ENCODE measurements around the gene SLC4A1.

DNA sequence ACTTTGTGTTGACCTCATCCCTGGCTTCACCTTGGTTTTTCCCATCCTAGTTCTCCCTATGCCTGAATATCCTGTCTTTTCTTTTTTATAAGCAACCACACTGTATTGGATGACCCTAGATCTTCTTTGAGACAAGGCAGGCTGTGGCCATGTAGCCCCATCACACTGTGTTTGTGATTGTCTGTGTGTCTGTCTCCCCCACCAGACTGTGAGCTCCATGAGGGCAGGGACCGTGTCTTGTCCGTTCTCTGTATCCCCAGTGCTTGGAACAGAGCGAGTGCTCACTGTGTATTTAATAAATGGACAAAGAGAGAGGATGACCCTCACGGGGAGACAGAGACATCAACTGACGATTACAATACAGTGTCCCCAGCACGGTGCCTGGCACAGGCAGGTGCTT is 49.6 kb upstream of the SLC4A1 start:
- no peak for TF ChIP-seq CTCF (optimal IDR thresholded peaks at IDR 0.05 in 1 of 3, IDR thresholded peaks at IDR 0.05 in 1 of 3, conservative IDR thresholded peaks at IDR 0.05 in 1 of 3; ENCODE audit: extremely low read depth in 1 of 3, insufficient read depth in 2 of 3, low read length in 3 of 3)
- no peak for TF ChIP-seq EZH2 (IDR thresholded peaks at IDR 0.05; ENCODE audit: low read length)

All from keratinocyte (primary cell).